Trophoblast cell (in vitro differentiated cells and primary cell): Measurements from ENCODE around the gene WNT9A.

Experiments used
- DNase-seq, 2 donors: peaks; one replicate each; pipeline ENCODE4 v3.0.0-alpha.2; 2016
- H2AFZ ChIP-seq: 2 replicates; pipeline ENCODE4 v1.6.1; 2013; ENCODE audit warnings: low read length, moderate library complexity, mild to moderate bottlenecking; ENCODE audit not compliant: insufficient read depth, poor library complexity
- H2AK5ac ChIP-seq: 2 replicates; pipeline ENCODE4 v1.6.1; 2013; ENCODE audit warnings: mild to moderate bottlenecking, low read length
- H2BK120ac ChIP-seq: 2 replicates; pipeline ENCODE4 v1.6.1; 2013; ENCODE audit warnings: low read length, mild to moderate bottlenecking, moderate library complexity; ENCODE audit not compliant: insufficient read depth, poor library complexity
- H2BK12ac ChIP-seq: 2 replicates; pipeline ENCODE4 v1.6.1; 2013; ENCODE audit warnings: mild to moderate bottlenecking, low read length, moderate library complexity
- H2BK5ac ChIP-seq: 2 replicates; pipeline ENCODE4 v1.6.1; 2013; ENCODE audit warnings: low read length, low read depth, moderate library complexity, mild to moderate bottlenecking; ENCODE audit not compliant: poor library complexity
- H3K14ac ChIP-seq: 2 replicates; pipeline ENCODE4 v1.6.1; 2013; ENCODE audit warnings: mild to moderate bottlenecking, low read length
- H3K18ac ChIP-seq: 2 replicates; pipeline ENCODE4 v1.6.1; 2013; ENCODE audit warnings: mild to moderate bottlenecking, low read length
- H3K23ac ChIP-seq: 2 replicates; pipeline ENCODE4 v1.6.1; 2013; ENCODE audit warnings: low read length
- H3K27ac ChIP-seq: 2 replicates; pipeline ENCODE4 v1.5.1; 2013; ENCODE audit warnings: low read depth, mild to moderate bottlenecking, inconsistent platforms, low read length, moderate library complexity
- H3K27me3 ChIP-seq: 2 replicates; pipeline ENCODE4 v1.6.1; 2013; ENCODE audit warnings: inconsistent platforms, mild to moderate bottlenecking, low read length, moderate library complexity; ENCODE audit not compliant: insufficient read depth
- H3K36me3 ChIP-seq, 2 experiments: 1 replicate in 1 of 2; 2 replicates in 1 of 2; pipeline ENCODE4 v1.6.1; 2013; ENCODE audit warnings: low read length in 2 of 2, mild to moderate bottlenecking in 2 of 2, moderate library complexity in 1 of 2; ENCODE audit not compliant: insufficient read depth in 2 of 2, control insufficient read depth in 1 of 2
- H3K4ac ChIP-seq: 2 replicates; pipeline ENCODE4 v1.6.1; 2013; ENCODE audit warnings: low read depth, mild to moderate bottlenecking, low read length, moderate library complexity
- H3K4me1 ChIP-seq, 2 experiments: 1 replicate in 1 of 2; 2 replicates in 1 of 2; pipeline ENCODE4 v1.6.1; 2013; ENCODE audit warnings: low read length in 2 of 2, mild to moderate bottlenecking in 2 of 2, moderate library complexity in 1 of 2; ENCODE audit not compliant: insufficient read depth in 2 of 2, control insufficient read depth in 1 of 2
- H3K4me2 ChIP-seq: 2 replicates; pipeline ENCODE4 v1.6.1; 2013; ENCODE audit warnings: inconsistent platforms, mild to moderate bottlenecking, low read length, moderate library complexity
- H3K4me3 ChIP-seq: 2 replicates; pipeline ENCODE4 v1.5.1; 2013; ENCODE audit warnings: mild to moderate bottlenecking, low read depth, low read length, inconsistent platforms
- H3K79me1 ChIP-seq: one replicate; pipeline ENCODE4 v1.6.1; 2013; ENCODE audit warnings: low read length
- H3K79me2 ChIP-seq: 2 replicates; pipeline ENCODE4 v1.6.1; 2013; ENCODE audit warnings: low read length, mild to moderate bottlenecking; ENCODE audit not compliant: control insufficient read depth, insufficient read depth, poor library complexity
- H3K9ac ChIP-seq: 2 replicates; pipeline ENCODE4 v1.6.1; 2013; ENCODE audit warnings: mild to moderate bottlenecking, low read length
- H3K9me3 ChIP-seq: 2 replicates; pipeline ENCODE4 v1.6.1; 2013; ENCODE audit warnings: low read depth, mild to moderate bottlenecking, control low read depth, inconsistent platforms, low read length; ENCODE audit not compliant: insufficient read depth
- H4K12ac ChIP-seq: 2 replicates; pipeline ENCODE4 v1.6.1; 2013; ENCODE audit warnings: low read depth, mild to moderate bottlenecking, low read length, moderate library complexity
- H4K8ac ChIP-seq: 2 replicates; pipeline ENCODE4 v1.6.1; 2013; ENCODE audit warnings: low read depth, mild to moderate bottlenecking, low read length, moderate library complexity
- H4K91ac ChIP-seq: one replicate; pipeline ENCODE4 v1.6.1; 2013; ENCODE audit warnings: low read depth, mild to moderate bottlenecking, low read length, moderate library complexity
- WGBS: extraction: QIAGEN DNeasy Blood & Tissue Kit; methylation state at CpG from one replicate; pipeline ENCODE4 v1.1.7; 2013; ENCODE audit warnings: missing lambda C conversion rate; ENCODE audit not compliant: insufficient read length, insufficient coverage; ENCODE audit errors: extremely low coverage; 5-methylcytosine and 5-hydroxymethylcytosine counted together

WNT9A gene

DNA sequence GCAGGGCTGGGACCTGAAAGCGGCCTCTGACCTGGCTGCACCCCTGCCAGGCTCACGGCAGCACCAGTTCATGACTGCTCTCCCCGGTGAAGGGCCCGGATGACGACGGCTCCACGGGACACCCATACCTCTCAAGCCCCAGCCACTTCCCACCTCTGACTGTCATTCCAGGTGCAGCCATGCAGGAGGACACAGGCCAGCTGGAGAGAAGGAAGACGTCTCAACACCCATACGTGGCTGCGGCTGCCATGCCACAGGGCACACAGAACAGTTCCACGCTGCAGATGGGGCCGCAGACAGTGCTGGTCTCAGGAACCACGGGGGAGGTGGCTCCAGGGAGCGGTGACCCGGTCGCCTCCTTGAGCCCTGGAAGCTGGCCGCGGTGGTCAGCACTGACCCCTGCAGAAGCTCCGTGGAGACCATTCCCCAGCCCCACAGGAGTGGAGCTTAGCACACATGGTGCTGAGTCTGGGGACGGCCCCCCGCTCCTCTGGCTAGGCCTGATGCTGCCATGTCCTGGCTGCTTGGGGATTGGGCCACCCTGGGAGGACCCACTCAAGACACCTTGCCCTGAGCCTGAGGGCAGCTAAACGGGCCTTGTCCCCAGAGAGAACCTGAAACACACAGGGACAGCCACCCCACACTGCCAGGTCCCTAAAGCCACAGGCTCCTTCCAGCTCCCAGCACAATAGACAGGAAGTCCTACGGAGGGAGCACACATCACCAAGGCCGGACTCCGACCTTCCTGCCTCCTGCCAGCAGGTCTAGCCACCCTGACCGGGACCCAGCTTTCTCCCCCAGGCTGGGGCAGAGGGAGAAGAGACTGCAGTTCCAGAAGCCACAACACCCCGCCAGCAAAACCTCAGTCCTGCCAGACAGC is 8.6 kb downstream of the WNT9A start:
- Histone ChIP-seq H3K27ac (no peak overlapping the region), H3K4me3 (no peak overlapping the region), H2BK120ac (no peak overlapping the region), H3K23ac (no peak overlapping the region), H2AFZ (no peak overlapping the region), H4K12ac (no peak overlapping the region), H3K9ac (no peak overlapping the region), H2BK12ac (no peak overlapping the region), H3K18ac (peak overlapping the region; percentile 34), H4K91ac (peak overlapping the region; percentile 25), H3K36me3 (peaks cover 3 to 11% of the 10 kb centered on the region in 2 experiments), H3K4me2 (no peak overlapping the region), H2AK5ac (no peak overlapping the region), H3K79me2 (peaks cover 1% of the 10 kb centered on the region), H4K8ac (no peak overlapping the region), H2BK5ac (no peak overlapping the region), H3K9me3 (peaks cover 10% of the 10 kb centered on the region), H3K4me1 (peaks cover 32 to 51% of the 10 kb centered on the region in 2 experiments), H3K27me3 (no peaks in the 10 kb centered on the region), H3K79me1 (peaks cover 7% of the 10 kb centered on the region), H3K4ac (no peak overlapping the region), H3K14ac (no peak overlapping the region)
- no peak for DNase-seq
- no CpG with 5 or more reads among the region's 27 CpGs for WGBS

DNA sequence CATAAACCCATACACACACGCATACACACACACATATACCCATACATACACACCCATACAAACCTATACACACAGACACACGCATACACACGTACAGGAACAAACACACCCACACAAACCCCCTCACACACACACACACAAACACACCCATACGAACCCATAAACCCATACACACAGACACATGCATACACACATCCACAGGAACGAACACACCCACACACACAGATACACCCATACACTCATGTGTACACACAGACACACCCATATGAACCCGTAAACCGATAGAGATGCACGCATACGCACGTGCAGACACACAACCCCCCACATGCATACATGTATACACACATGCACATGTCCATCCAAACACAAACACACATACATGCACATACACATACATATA is 9.5 kb downstream of the WNT9A start:
- no peak overlapping the region for H2AFZ ChIP-seq
- H3K23ac ChIP-seq, result no peak overlapping the region
- no peak overlapping the region for H4K8ac ChIP-seq
- no peaks in the 10 kb centered on the region for H3K27me3 ChIP-seq
- H2BK5ac ChIP-seq, result no peak overlapping the region
- H3K79me1 ChIP-seq, result peaks cover 7% of the 10 kb centered on the region
- H4K12ac ChIP-seq, result no peak overlapping the region
- peaks cover 1% of the 10 kb centered on the region for H3K79me2 ChIP-seq
- H3K4ac ChIP-seq, result no peak overlapping the region
- no peak overlapping the region for H3K14ac ChIP-seq
- H3K36me3 ChIP-seq, result peaks cover 3 to 11% of the 10 kb centered on the region in 2 experiments
- H3K9ac ChIP-seq, result no peak overlapping the region
- no peak overlapping the region for H2AK5ac ChIP-seq
- no peak overlapping the region for H4K91ac ChIP-seq
- WGBS, result 100% methylated on average over 2 of the region's 10 CpGs
- H2BK120ac ChIP-seq, result no peak overlapping the region
- H2BK12ac ChIP-seq, result no peak overlapping the region
- H3K18ac ChIP-seq, result no peak overlapping the region
- H3K27ac ChIP-seq, result no peak overlapping the region
- peak overlapping the region; percentile 20 for H3K4me3 ChIP-seq
- H3K4me1 ChIP-seq, result peaks cover 32 to 51% of the 10 kb centered on the region in 2 experiments
- H3K4me2 ChIP-seq, result no peak overlapping the region
- H3K9me3 ChIP-seq, result peaks cover 15% of the 10 kb centered on the region
- no peak for DNase-seq

DNA sequence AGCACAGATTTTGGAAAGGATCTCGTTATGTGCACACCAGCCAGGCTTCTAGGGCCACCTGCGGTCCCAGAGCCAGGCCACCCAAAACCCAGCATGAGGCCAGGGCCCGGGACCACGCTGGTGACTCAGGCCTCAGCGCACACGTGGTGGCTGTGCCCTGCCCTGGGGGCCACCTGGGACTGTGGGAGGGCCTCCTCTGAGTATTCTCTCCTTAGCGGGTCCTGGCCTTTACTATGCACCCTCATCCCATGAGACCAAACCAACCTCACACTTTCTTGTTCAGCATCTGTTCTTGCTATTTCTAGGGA is 9.9 kb downstream of the WNT9A start:
- Histone ChIP-seq H3K79me1 (peaks cover 7% of the 10 kb centered on the region), H3K4ac (no peak overlapping the region), H3K23ac (no peak overlapping the region), H3K18ac (peak overlapping the region; percentile 47), H3K9ac (no peak overlapping the region), H2AK5ac (peak overlapping the region; percentile 53), H3K4me3 (no peak overlapping the region), H4K12ac (no peak overlapping the region), H3K27me3 (no peaks in the 10 kb centered on the region), H3K36me3 (peaks cover 3 to 14% of the 10 kb centered on the region in 2 experiments), H3K14ac (peak overlapping the region; percentile 29), H2BK12ac (peak overlapping the region; percentile 45), H3K4me1 (peaks cover 32 to 49% of the 10 kb centered on the region in 2 experiments), H2BK120ac (no peak overlapping the region), H3K27ac (peak overlapping the region; percentile 16), H3K9me3 (peaks cover 15% of the 10 kb centered on the region), H2AFZ (no peak overlapping the region), H4K91ac (peak overlapping the region; percentile 50), H3K4me2 (no peak overlapping the region), H4K8ac (no peak overlapping the region), H3K79me2 (peaks cover 1% of the 10 kb centered on the region), H2BK5ac (peak overlapping the region; percentile 6)
- no CpG with 5 or more reads among the region's 7 CpGs for WGBS
- DNase-seq, result no peak

DNA sequence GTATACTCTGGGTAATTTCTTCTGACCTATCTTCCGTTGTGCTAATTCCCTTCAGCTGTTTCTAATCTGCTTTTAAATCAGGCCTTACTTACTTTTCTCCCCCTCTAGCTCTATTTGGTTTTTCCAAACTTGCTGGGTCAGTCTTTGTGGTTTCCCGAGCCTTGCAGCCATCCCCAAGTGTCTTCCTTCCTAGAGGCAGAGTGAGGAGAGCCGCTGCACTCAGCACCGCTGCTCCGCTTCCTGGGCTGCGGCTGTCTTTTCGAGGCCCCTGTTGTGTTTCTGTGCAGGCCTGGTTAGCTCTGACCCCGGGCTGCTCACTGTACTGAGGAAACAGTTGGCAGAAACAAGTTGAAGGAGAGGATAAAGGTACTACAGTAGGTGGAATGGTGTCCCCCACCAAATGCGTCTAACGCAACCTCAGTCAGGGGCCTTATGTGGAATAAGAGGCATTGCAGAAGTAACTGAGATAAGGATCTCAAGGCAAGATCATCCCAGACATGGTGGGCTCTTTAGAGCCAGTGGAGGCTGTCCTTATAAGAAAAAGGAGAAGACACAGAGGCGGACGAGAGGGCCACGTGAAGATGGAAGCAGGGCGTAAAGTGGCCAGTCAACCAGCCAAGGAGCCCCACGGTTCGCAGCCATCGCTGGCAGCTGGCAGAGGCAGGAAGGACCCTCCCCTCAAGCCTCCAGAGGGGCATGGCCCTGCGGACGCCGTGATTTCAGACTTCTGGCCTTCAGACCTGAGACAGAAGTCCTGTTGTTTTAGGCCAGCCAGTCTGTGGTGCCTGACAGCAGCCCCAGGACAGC is 10.5 kb downstream of the WNT9A start:
- Histone ChIP-seq H2AFZ (no peak overlapping the region), H4K8ac (no peak overlapping the region), H3K27ac (peak overlapping the region; percentile 21), H2AK5ac (peak overlapping the region; percentile 53), H3K9me3 (peaks cover 15% of the 10 kb centered on the region), H3K4me3 (no peak overlapping the region), H2BK5ac (peak overlapping the region; percentile 6), H3K4ac (no peak overlapping the region), H3K27me3 (no peaks in the 10 kb centered on the region), H3K4me2 (no peak overlapping the region), H2BK12ac (peak overlapping the region; percentile 45), H4K12ac (no peak overlapping the region), H3K9ac (no peak overlapping the region), H3K18ac (peak overlapping the region; percentile 47), H2BK120ac (no peak overlapping the region), H3K23ac (no peak overlapping the region), H4K91ac (peak overlapping the region; percentile 50), H3K36me3 (peaks cover 3 to 14% of the 10 kb centered on the region in 2 experiments), H3K4me1 (peaks cover 31 to 46% of the 10 kb centered on the region in 2 experiments), H3K79me2 (peaks cover 1% of the 10 kb centered on the region), H3K14ac (peak overlapping the region; percentile 29), H3K79me1 (peaks cover 7% of the 10 kb centered on the region)
- no peak for DNase-seq
- WGBS, result no CpG with 5 or more reads among the region's 20 CpGs
